ENCODE measurements around the gene CRYGD.
"Not testable (repeated sequence)": the region's sequence is repeated elsewhere in the genome, so short reads cannot be mapped to it uniquely, and the experiment has no call there.

The CRYGD gene

DNA sequence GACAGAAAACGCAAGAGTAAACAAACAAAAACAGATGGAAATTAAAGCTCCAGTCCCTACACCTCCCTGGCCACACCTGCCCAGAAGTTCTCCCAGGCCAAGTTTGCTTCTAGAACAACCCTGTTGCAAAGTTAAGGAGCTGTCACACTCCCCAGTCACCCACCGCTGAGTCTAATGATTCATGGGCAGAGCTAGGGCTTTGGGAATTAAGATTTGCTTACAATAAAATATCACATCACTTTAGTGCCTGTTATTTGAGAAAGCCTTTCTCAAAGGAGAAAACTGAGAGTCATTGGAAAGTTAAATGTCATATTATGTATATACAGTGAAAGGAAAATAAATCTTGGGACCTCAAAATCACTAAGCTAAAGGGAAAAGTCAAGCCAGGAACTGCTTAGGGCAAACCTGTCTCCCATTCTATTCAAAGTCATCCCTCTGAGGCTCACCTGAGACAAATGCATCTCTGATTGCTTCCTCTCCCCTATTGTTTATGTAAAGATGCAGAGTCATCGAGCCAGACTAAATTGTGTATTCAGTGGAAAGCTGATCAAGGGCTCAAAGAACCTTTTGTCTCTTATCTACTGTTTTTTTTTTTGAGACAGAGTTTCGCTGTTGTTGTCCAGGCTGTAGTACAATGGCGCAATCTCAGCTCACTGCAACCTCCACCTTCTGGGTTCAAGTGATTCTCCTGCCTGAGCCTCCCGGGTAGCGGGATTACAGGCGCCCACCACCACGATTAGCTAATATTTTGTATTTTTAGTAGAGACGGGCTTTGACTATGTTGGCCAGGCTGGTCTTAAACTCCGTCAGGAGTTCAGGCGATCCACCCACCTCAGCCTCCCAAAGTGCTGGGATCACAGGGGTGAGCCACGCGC, 18.8 kb upstream of the CRYGD start:
- no peaks in the 10 kb centered on the region for H3K9me3 ChIP-seq (ENCODE audit: insufficient read depth, low read length)
- H3K4me3 ChIP-seq (ENCODE audit: low read length), result no peak overlapping the region
- no peaks in the 10 kb centered on the region for H3K79me2 ChIP-seq (ENCODE audit: low read length)
- H3K27me3 ChIP-seq (ENCODE audit: low read depth, low read length), result no peaks in the 10 kb centered on the region
- H3K4me1 ChIP-seq (ENCODE audit: low read length), result no peaks in the 10 kb centered on the region
- H3K27ac ChIP-seq (ENCODE audit: low read length), result no peak overlapping the region
- no peaks in the 10 kb centered on the region for H4K20me1 ChIP-seq (ENCODE audit: insufficient read depth, low read length)
- no peak overlapping the region for H2AFZ ChIP-seq (ENCODE audit: low read depth, low read length)
- no peak overlapping the region for H3K9ac ChIP-seq (ENCODE audit: low read length)
- no peak for TF ChIP-seq EZH2phosphoT487 (IDR thresholded peaks at IDR 0.05; ENCODE audit: low read depth)
- TF ChIP-seq, protein P1, sequence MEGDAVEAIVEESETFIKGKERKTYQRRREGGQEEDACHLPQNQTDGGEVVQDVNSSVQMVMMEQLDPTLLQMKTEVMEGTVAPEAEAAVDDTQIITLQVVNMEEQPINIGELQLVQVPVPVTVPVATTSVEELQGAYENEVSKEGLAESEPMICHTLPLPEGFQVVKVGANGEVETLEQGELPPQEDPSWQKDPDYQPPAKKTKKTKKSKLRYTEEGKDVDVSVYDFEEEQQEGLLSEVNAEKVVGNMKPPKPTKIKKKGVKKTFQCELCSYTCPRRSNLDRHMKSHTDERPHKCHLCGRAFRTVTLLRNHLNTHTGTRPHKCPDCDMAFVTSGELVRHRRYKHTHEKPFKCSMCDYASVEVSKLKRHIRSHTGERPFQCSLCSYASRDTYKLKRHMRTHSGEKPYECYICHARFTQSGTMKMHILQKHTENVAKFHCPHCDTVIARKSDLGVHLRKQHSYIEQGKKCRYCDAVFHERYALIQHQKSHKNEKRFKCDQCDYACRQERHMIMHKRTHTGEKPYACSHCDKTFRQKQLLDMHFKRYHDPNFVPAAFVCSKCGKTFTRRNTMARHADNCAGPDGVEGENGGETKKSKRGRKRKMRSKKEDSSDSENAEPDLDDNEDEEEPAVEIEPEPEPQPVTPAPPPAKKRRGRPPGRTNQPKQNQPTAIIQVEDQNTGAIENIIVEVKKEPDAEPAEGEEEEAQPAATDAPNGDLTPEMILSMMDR (IDR thresholded peaks at IDR 0.05; ENCODE audit: low read depth, low read length), result no peak
- no peaks in the 10 kb centered on the region for H3K36me3 ChIP-seq (replicated peaks; ENCODE audit: low read depth, low read length)
- no peak overlapping the region for H3K4me2 ChIP-seq (ENCODE audit: low read length)

DNA sequence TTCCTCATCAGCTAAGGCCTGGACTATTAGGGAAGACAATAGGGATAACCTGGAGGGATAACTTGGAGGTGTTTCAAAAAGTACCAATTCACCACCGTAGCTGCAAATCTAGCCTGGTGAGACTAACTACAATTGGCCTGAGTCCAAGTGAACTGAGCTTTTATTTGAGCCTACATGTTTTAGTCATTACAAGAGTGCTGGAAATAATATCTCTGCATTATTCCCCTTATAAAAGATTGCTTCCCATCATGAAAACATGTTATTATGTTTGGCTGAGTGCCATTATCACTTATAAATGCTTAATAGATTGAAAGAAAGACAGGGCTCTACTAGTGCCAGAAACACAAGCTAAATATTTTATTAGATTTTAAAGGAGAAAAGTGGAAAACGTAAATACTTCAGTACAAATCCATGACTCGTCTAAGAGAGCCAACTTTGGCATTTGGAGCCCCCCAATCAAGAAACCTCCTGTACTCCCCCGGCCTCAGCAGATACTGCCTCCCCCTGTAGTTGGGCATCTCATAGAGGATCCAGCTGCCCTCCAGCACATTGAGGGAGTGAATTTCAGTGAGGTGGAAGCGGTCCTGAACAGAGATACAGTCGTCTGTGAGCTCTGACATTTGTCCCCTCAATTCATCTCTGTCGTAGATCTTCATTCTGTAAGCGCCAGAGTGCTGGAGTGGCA, 18.1 kb upstream of the CRYGD start:
- no peaks in the 10 kb centered on the region for H3K27me3 ChIP-seq (ENCODE audit: low read depth, low read length)
- H3K4me2 ChIP-seq (ENCODE audit: low read length), result no peak overlapping the region
- H3K79me2 ChIP-seq (ENCODE audit: low read length), result no peaks in the 10 kb centered on the region
- no peak overlapping the region for H3K9ac ChIP-seq (ENCODE audit: low read length)
- H4K20me1 ChIP-seq (ENCODE audit: insufficient read depth, low read length), result no peaks in the 10 kb centered on the region
- H3K36me3 ChIP-seq (replicated peaks; ENCODE audit: low read depth, low read length), result no peaks in the 10 kb centered on the region
- H3K9me3 ChIP-seq (ENCODE audit: insufficient read depth, low read length), result no peaks in the 10 kb centered on the region
- H3K4me1 ChIP-seq (ENCODE audit: low read length), result no peaks in the 10 kb centered on the region
- H3K4me3 ChIP-seq (ENCODE audit: low read length), result no peak overlapping the region
- TF ChIP-seq, protein P1 (IDR thresholded peaks at IDR 0.05; ENCODE audit: low read depth, low read length), result no peak
- no peak for TF ChIP-seq EZH2phosphoT487 (IDR thresholded peaks at IDR 0.05; ENCODE audit: low read depth)
- no peak overlapping the region for H2AFZ ChIP-seq (ENCODE audit: low read depth, low read length)
- no peak overlapping the region for H3K27ac ChIP-seq (ENCODE audit: low read length)

DNA sequence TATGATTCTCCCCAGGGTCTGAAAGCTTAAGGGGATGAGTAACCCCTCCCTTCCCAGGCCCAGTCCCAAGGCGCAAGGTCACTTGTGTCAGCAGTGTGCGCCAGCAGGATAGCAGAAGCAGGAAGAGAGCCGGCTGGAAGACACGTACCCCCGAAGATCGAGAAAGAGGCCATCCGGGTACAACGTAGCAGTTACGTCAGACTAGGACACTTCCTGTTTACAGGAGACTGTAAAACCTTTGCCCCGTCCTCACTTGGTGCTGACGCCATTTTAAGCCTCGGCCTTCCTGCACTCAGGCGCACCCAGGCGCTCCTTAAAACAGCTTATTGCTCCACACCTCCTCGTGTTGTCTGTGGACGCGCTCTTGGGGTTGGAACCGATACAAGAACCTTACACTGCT, 15.1 kb upstream of the CRYGD start:
- H3K4me3 ChIP-seq (ENCODE audit: low read length), result no peak overlapping the region
- H3K4me1 ChIP-seq (ENCODE audit: low read length), result no peaks in the 10 kb centered on the region
- H3K27me3 ChIP-seq (ENCODE audit: low read depth, low read length), result no peaks in the 10 kb centered on the region
- H3K27ac ChIP-seq (ENCODE audit: low read length), result no peak overlapping the region
- TF ChIP-seq, protein P1 (IDR thresholded peaks at IDR 0.05; ENCODE audit: low read depth, low read length), result no peak
- TF ChIP-seq EZH2phosphoT487 (IDR thresholded peaks at IDR 0.05; ENCODE audit: low read depth), result no peak
- H3K9me3 ChIP-seq (ENCODE audit: insufficient read depth, low read length), result no peaks in the 10 kb centered on the region
- no peak overlapping the region for H2AFZ ChIP-seq (ENCODE audit: low read depth, low read length)
- no peaks in the 10 kb centered on the region for H4K20me1 ChIP-seq (ENCODE audit: insufficient read depth, low read length)
- H3K9ac ChIP-seq (ENCODE audit: low read length), result no peak overlapping the region
- H3K79me2 ChIP-seq (ENCODE audit: low read length), result no peaks in the 10 kb centered on the region
- no peaks in the 10 kb centered on the region for H3K36me3 ChIP-seq (replicated peaks; ENCODE audit: low read depth, low read length)
- H3K4me2 ChIP-seq (ENCODE audit: low read length), result no peak overlapping the region

DNA sequence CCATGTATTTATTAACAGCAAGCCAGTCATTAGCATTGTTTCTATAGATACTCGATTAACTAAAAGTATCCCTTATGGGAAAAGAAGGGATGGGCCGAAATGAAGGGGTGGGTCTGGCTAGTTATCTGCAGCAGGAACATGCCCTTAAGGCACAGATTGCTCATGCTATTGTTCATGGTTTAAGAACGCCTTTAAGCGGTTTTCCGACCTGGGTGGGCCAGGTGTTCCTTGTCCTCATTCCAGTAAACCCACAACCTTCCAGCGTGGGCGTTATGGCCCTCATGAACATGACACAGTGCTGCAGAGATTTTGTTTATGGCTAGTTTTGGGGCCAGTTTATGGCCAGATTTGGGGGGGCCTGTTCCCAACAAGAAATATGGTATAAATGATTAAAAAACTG, 14.0 kb upstream of the CRYGD start:
- not testable (repeated sequence) for H4K20me1 ChIP-seq (ENCODE audit: insufficient read depth, low read length); H3K27me3 ChIP-seq (ENCODE audit: low read depth, low read length); H3K9ac ChIP-seq (ENCODE audit: low read length); H3K36me3 ChIP-seq (replicated peaks; ENCODE audit: low read depth, low read length); H3K4me2 ChIP-seq (ENCODE audit: low read length); H3K4me1 ChIP-seq (ENCODE audit: low read length); H3K4me3 ChIP-seq (ENCODE audit: low read length); H3K27ac ChIP-seq (ENCODE audit: low read length); H3K79me2 ChIP-seq (ENCODE audit: low read length); H3K9me3 ChIP-seq (ENCODE audit: insufficient read depth, low read length); H2AFZ ChIP-seq (ENCODE audit: low read depth, low read length)
